Left ventricle myocardium inferior (tissue), 1 donor: ENCODE measurements around the gene RBBP6. TPM values are rescaled to one million over a fixed set of nuclear protein-coding genes. Genes with fewer than 3 reads are reported as not detected.
"Not testable (repeated sequence)": the region's sequence is repeated elsewhere in the genome, so short reads cannot be mapped to it uniquely, and the experiment has no call there.

Experiments
- DNase-seq: peaks from one replicate; pipeline ENCODE4 v3.0.0-alpha.2; 2020
- H3K27ac ChIP-seq: fragments of 200-600 bp; replicated peaks from 2 replicates; pipeline ENCODE4 v1.8.0; 2021
- H3K27me3 ChIP-seq: fragments of 200-600 bp; 2 replicates; pipeline ENCODE4 v1.8.0; 2021; ENCODE audit warnings: low read depth
- H3K36me3 ChIP-seq: fragments of 200-600 bp; 2 replicates; pipeline ENCODE4 v1.8.0; 2021
- H3K4me1 ChIP-seq: fragments of 200-600 bp; 2 replicates; pipeline ENCODE4 v1.8.0; 2021
- H3K4me3 ChIP-seq: fragments of 200-600 bp; 2 replicates; pipeline ENCODE4 v1.8.0; 2021; ENCODE audit warnings: mild to moderate bottlenecking, moderate library complexity
- H3K9me3 ChIP-seq: fragments of 200-600 bp; replicated peaks from 2 replicates; pipeline ENCODE4 v1.8.0; 2021
- intact Hi-C: fragments of 100-400 bp; cut with micrococcal nuclease; formaldehyde crosslinking; loops from one replicate; pipeline ENCODE4 v1.11.0; 2022
- total RNA-seq: library from RNA; stranded (reverse); fragmentation: NEBNext Ultra II Directional; extraction: Animal tissue kit (Norgen Biotek cat#: 25700); gene quantifications from one replicate; pipeline ENCODE4 v1.2.1, GENCODE V29; 2021
- TF ChIP-seq, protein P1 (sequence below): fragments of 200-600 bp; IDR thresholded peaks from 2 replicates; pipeline ENCODE4 v1.8.0; 2021; ENCODE audit warnings: antibody characterized with exemption, mild to moderate bottlenecking, borderline replicate concordance
- donor health status: DM: no; HTN: yes; CAD: no; lungs with severe emphysema.

The RBBP6 gene
- total RNA-seq, 1 donor from 2014 or later: 33.4 TPM

DNA sequence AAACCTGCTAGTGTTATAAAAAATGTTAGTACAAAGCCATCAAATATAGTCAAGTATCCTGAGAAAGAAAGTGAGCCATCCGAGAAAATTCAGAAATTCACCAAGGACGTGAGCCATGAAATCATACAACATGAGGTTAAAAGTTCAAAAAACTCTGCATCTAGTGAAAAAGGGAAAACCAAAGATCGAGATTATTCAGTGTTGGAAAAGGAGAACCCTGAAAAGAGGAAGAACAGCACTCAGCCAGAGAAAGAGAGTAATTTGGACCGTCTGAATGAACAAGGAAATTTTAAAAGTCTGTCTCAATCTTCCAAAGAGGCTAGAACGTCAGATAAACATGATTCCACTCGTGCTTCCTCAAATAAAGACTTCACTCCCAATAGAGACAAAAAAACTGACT lies 31.7 kb downstream of the RBBP6 start:
- H3K36me3 ChIP-seq: peaks cover 65% of the 10 kb centered on the region
- no peak overlapping the region for H3K4me3 ChIP-seq
- no peak for DNase-seq
- no peaks in the 10 kb centered on the region for H3K4me1 ChIP-seq
- H3K27me3 ChIP-seq: no peaks in the 10 kb centered on the region
- no peak overlapping the region for H3K27ac ChIP-seq
- intact Hi-C loops: no loop called here
- TF ChIP-seq, protein P1, sequence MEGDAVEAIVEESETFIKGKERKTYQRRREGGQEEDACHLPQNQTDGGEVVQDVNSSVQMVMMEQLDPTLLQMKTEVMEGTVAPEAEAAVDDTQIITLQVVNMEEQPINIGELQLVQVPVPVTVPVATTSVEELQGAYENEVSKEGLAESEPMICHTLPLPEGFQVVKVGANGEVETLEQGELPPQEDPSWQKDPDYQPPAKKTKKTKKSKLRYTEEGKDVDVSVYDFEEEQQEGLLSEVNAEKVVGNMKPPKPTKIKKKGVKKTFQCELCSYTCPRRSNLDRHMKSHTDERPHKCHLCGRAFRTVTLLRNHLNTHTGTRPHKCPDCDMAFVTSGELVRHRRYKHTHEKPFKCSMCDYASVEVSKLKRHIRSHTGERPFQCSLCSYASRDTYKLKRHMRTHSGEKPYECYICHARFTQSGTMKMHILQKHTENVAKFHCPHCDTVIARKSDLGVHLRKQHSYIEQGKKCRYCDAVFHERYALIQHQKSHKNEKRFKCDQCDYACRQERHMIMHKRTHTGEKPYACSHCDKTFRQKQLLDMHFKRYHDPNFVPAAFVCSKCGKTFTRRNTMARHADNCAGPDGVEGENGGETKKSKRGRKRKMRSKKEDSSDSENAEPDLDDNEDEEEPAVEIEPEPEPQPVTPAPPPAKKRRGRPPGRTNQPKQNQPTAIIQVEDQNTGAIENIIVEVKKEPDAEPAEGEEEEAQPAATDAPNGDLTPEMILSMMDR: no peak
- H3K9me3 ChIP-seq: no peaks in the 10 kb centered on the region

DNA sequence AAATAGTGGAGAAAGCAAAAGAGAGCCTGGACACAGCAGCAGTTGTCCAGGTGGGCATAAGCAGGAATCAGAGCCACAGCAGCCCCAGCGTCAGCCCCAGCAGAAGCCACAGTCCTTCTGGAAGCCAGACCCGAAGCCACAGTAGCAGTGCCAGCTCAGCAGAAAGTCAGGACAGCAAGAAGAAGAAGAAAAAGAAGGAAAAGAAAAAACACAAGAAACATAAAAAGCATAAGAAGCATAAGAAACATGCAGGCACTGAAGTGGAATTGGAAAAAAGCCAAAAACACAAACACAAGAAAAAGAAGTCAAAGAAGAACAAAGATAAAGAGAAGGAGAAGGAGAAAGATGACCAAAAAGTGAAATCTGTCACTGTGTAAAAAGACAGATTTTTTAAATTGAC lies 32.7 kb downstream of the RBBP6 start:
- Histone ChIP-seq H3K27ac (no peak overlapping the region), H3K4me1 (no peaks in the 10 kb centered on the region), H3K9me3 (no peaks in the 10 kb centered on the region), H3K27me3 (no peaks in the 10 kb centered on the region), H3K4me3 (no peak overlapping the region), H3K36me3 (peaks cover 56% of the 10 kb centered on the region)
- DNase-seq: no peak
- TF ChIP-seq, protein P1: no peak
- intact Hi-C loops: no loop called here

DNA sequence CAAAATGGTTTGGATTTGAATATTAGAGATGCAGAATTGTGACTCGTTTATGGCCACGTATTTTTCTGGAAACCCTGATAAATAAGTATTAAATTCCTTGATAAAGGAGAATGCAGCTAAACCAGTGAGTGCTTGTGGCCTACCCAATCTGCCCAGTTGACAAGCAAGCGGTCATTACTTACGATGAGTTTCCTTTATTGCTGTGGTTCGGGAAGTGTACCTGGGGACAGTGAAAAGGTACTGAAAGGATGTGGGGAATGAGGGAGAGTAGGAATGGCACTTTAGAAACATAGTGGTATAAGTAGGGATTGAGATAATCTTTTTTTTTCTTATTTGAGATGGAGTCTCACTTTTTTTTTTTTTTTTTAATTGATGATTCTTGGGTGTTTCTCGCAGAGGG lies 33.8 kb downstream of the RBBP6 start:
- Histone ChIP-seq H3K36me3 (peaks cover 45% of the 10 kb centered on the region), H3K27ac (no peak overlapping the region), H3K4me1 (no peaks in the 10 kb centered on the region), H3K27me3 (no peaks in the 10 kb centered on the region), H3K4me3 (no peak overlapping the region), H3K9me3 (no peaks in the 10 kb centered on the region)
- no peak for DNase-seq
- intact Hi-C loops: no loop called here
- TF ChIP-seq, protein P1: no peak

DNA sequence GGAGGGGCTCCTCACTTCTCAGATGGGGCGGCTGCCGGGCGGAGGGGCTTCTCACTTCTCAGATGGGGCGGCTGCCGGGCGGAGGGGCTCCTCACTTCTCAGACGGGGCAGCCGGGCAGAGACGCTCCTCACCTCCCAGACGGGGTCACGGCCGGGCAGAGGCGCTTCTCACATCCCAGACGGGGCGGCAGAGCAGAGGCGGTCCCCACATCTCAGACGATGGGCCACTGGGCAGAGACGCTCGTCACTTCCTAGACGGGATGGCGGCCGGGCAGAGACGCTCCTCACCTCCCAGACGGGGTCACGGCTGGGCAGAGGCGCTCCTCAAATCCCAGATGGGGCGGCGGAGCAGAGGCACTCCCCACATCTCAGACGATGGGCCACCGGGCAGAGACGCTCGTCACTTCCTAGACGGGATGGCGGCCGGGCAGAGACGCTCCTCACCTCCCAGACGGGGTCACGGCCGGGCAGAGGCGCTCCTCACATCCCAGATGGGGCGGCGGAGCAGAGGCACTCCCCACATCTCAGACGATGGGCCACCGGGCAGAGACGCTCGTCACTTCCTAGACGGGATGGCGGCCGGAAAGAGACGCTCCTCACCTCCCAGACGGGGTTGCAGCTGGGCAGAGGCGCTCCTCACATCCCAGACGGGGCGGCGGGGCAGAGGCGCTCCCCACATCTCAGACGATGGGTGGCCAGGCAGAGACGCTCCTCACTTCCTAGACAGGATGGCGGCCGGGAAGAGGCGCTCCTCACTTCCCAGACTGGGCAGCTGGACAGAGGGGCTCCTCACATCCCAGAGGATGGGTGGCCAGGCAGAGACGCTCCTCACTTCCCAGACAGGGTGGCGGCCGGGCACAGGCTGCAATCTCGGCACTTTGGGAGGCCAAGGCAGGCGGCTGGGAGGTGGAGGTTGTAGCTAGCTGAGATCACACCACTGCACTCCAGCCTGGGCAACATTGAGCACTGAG lies 35.4 kb downstream of the RBBP6 start:
- peaks cover 28% of the 10 kb centered on the region for H3K36me3 ChIP-seq
- intact Hi-C loops: not testable (repeated sequence)

DNA sequence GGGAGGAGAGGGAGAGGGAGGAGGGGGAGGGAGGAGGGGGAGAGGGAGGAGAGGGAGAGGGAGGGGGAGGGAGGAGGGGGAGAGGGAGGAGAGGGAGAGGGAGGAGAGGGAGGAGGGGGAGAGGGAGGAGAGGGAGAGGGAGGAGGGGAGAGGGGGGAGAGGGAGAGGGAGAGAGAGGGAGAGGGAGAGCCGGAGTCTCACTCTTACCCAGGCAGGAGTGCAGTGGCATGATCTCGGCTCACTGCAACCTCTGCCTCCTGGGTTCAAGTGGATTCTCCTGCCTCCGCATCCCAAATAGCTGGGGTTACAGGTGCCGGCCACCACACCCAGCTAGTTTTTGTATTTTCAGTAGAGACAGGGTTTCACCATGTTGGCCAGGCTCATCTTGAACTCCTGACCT lies 36.4 kb downstream of the RBBP6 start:
- H3K27me3 ChIP-seq, H3K4me3 ChIP-seq, DNase-seq, H3K9me3 ChIP-seq, H3K4me1 ChIP-seq, intact Hi-C loops, H3K27ac ChIP-seq: not testable (repeated sequence)
- H3K36me3 ChIP-seq: peaks cover 18% of the 10 kb centered on the region

More for the DNA sequence above, 35.4 kb downstream of the RBBP6 start:
- H3K4me3 ChIP-seq, H3K9me3 ChIP-seq, H3K27ac ChIP-seq, DNase-seq, H3K27me3 ChIP-seq, H3K4me1 ChIP-seq: not testable (repeated sequence)

DNA sequence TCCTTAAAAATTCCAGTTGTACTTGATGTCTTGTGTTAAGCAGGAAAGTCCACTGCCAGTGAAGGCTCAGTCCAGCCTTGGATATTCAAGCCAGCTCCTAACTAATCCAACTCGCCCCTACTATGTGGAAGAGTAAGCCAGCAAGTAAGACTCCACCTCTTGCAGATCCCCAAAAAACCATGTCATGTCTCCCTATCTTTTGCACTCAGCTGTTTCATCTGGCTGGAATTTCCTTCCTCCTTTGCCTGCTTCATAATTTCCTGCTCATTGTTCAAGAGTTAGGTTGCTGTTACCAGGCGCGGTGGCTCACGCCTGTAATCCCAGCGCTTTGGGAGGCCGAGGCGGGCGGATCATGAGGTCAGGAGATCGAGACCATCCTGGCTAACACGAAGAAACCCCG lies 37.8 kb downstream of the RBBP6 start:
- H3K27ac ChIP-seq: no peak overlapping the region
- peaks cover 5% of the 10 kb centered on the region for H3K36me3 ChIP-seq
- intact Hi-C loops: no loop called here
- DNase-seq: no peak
- H3K4me1 ChIP-seq: no peaks in the 10 kb centered on the region
- TF ChIP-seq, protein P1: no peak
- H3K4me3 ChIP-seq: no peak overlapping the region
- no peaks in the 10 kb centered on the region for H3K27me3 ChIP-seq
- H3K9me3 ChIP-seq: no peaks in the 10 kb centered on the region
